ENCODE results near the gene MYO7B. TPM values are rescaled to one million over a fixed set of nuclear protein-coding genes. Genes with fewer than 3 reads are reported as not detected.

MYO7B gene
- total RNA-seq, 1 donor from 2014 or later: not detected

DNA sequence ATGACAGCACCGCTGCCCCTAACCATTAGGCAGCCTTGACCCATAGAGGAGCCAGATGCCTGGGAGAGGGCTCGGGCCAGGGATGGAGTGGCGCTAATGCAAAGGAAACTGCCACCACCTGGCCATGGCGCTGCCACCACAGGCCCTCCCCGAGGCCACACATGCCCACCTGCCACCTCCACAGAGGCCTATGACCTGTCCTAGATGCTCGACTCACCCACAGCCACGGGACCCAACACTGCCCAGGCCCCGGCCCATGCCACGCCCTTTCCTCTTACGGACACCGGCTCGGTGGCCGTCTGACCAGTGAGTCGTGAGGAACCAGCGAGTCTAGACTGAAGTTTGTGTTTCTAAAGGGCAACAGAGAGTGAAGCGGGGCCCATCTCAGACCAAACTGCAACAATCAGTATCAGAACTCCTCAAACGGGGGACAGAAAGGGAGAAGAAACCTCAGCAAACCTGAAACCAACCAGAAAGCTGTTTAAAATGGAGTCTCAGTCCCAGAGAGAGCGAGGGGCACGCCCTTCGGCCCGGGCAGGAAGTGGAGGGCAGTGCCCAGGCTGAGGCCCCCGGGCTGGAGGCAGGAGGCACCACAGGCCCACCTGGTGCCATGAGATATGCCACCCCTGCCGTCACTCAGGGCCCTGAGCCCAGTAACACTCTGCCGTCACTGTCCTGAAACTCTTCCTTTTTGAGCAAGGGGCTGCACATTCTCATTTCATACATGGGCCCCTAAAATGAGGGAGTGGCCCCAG is 111.2 kb downstream of the MYO7B start:
- FAIRE-seq (no peak), DNase-seq (ENCODE audit: low read depth) (no peak)
- TF ChIP-seq CTCF (IDR thresholded peaks at IDR 0.05; ENCODE audit: insufficient read depth, low read length, severe bottlenecking): no peak
- H3K4me3 ChIP-seq (ENCODE audit: low read depth, low read length): no peak overlapping the region
- H3K36me3 ChIP-seq (ENCODE audit: control insufficient read depth, insufficient read depth, low read length): no peaks in the 10 kb centered on the region
- H3K27me3 ChIP-seq (ENCODE audit: control insufficient read depth, insufficient read depth, low read length): peaks cover 1% of the 10 kb centered on the region

DNA sequence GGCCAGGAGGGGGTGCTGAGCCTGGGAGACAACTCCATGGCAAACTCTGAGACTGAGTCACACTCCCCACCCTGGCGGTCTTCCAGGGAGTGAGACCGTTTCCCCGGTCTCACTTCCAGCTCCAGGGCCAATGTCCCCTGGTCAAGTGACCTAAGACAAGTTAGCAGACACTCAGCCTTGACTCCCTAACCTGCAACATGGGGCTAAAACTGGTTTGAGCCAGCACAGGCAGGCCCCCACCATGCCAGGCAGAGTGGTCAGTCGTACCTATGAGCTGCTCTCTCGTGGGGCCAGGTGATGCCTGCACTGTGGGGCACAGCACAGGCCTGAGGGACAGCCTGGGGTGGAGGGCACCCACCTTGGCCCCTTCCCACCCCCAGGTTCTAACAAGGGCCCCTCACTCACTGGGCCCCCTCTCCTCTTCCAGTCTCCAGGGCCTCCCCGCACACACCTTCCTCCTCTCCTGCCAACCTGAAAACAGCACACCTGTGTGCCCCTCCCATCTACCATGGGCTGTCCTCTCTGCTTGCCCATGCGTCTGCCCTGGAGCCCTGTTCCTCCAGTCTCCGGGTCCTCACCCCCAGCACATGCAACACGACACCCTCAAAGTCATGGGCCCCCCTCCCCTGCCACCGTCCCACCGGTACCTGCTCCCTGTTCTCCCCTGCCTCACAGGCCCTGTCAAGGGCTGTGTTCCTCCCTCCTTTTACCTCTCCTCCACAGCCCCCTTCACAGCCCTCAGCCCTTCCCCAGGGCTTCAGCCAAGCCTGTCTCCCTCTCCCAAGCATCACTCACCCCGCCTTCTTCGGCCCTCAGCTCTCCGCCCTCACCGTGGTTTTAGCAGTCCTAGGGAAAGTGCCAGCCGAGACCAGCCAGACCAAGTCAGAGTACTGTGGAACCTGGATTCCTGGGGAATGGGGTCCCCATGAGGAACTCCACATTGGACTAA is 112.0 kb downstream of the MYO7B start:
- DNase-seq (ENCODE audit: low read depth) (no peak), FAIRE-seq (no peak)
- no peak for TF ChIP-seq CTCF (IDR thresholded peaks at IDR 0.05; ENCODE audit: insufficient read depth, low read length, severe bottlenecking)
- Histone ChIP-seq H3K4me3 (ENCODE audit: low read depth, low read length) (no peak overlapping the region), H3K27me3 (ENCODE audit: control insufficient read depth, insufficient read depth, low read length) (peaks cover 1% of the 10 kb centered on the region), H3K36me3 (ENCODE audit: control insufficient read depth, insufficient read depth, low read length) (no peaks in the 10 kb centered on the region)

DNA sequence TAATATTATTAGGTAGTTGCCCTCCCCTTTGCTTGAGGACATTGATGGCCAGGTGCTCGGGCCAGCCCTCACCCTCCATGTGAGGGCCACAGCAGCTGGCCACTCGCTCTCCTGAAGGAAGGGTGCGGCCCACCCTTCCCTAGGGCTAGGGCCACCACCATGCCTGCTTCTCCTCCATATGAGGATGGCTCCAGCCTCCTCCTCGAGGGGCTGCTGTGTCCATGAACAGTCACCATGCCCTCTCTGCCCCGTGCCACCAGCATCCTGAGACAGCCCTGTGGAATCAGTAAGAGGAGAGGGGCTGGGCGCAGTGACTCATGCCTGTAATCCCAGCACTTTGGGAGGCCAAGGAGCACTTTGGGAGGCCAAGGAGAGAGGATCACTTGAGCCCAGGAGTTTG is 112.8 kb downstream of the MYO7B start:
- FAIRE-seq (no peak), DNase-seq (ENCODE audit: low read depth) (no peak)
- Histone ChIP-seq H3K36me3 (ENCODE audit: control insufficient read depth, insufficient read depth, low read length) (no peaks in the 10 kb centered on the region), H3K4me3 (ENCODE audit: low read depth, low read length) (no peak overlapping the region), H3K27me3 (ENCODE audit: control insufficient read depth, insufficient read depth, low read length) (peaks cover 1% of the 10 kb centered on the region)
- TF ChIP-seq CTCF (IDR thresholded peaks at IDR 0.05; ENCODE audit: insufficient read depth, low read length, severe bottlenecking): no peak

- FAIRE-seq (no peak), DNase-seq (ENCODE audit: low read depth) (no peak)
- TF ChIP-seq CTCF (IDR thresholded peaks at IDR 0.05; ENCODE audit: insufficient read depth, low read length, severe bottlenecking): no peak
- Histone ChIP-seq H3K4me3 (ENCODE audit: low read depth, low read length) (no peak overlapping the region), H3K36me3 (ENCODE audit: control insufficient read depth, insufficient read depth, low read length) (no peaks in the 10 kb centered on the region), H3K27me3 (ENCODE audit: control insufficient read depth, insufficient read depth, low read length) (peaks cover 1% of the 10 kb centered on the region)
Measured at GRCh38 chr2:127649100-127649611, 113.7 kb downstream of the MYO7B start.

- no peaks in the 10 kb centered on the region for H3K36me3 ChIP-seq (ENCODE audit: control insufficient read depth, insufficient read depth, low read length)
- H3K4me3 ChIP-seq (ENCODE audit: low read depth, low read length): no peak overlapping the region
- no peak for FAIRE-seq
- peak; percentile 57 for DNase-seq (ENCODE audit: low read depth)
- H3K27me3 ChIP-seq (ENCODE audit: control insufficient read depth, insufficient read depth, low read length): peaks cover 1% of the 10 kb centered on the region
- TF ChIP-seq CTCF (IDR thresholded peaks at IDR 0.05; ENCODE audit: insufficient read depth, low read length, severe bottlenecking): peak; percentile 88
Measured at GRCh38 chr2:127649684-127650040, 114.2 kb downstream of the MYO7B start.
